GM19328 (cell line): ENCODE measurements around the gene VWA2.
"Not testable (repeated sequence)": the region's sequence is repeated elsewhere in the genome, so short reads cannot be mapped to it uniquely, and the experiment has no call there.

ENCODE experiments used
- ATAC-seq: cut with Tn5 transposase; IDR thresholded peaks from one replicate; pipeline ENCODE4 v1.9.1; 2021; ENCODE audit warnings: mild to moderate bottlenecking, moderate library complexity; ENCODE audit not compliant: unreplicated experiment

The VWA2 gene

DNA sequence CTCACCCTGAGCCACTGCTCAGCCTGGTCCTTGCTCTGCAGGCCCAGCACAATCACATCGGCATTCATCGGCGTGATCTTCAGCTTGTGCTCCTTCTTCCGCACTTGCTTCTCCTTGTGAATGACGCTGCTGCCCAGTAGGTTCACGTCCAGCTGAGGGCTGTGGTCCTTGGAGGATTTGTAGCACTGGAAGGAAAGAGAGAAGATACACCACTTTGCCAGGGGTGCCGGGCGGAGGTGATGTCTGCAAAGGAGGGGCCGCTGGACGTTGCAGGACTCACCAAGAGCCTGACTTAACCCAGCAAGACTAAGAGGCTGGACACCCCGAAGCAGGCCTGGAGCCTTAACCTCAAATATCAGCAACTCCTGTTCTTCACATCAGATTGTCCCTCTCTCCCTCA is 74.8 kb downstream of the VWA2 start:
- no peak for ATAC-seq

DNA sequence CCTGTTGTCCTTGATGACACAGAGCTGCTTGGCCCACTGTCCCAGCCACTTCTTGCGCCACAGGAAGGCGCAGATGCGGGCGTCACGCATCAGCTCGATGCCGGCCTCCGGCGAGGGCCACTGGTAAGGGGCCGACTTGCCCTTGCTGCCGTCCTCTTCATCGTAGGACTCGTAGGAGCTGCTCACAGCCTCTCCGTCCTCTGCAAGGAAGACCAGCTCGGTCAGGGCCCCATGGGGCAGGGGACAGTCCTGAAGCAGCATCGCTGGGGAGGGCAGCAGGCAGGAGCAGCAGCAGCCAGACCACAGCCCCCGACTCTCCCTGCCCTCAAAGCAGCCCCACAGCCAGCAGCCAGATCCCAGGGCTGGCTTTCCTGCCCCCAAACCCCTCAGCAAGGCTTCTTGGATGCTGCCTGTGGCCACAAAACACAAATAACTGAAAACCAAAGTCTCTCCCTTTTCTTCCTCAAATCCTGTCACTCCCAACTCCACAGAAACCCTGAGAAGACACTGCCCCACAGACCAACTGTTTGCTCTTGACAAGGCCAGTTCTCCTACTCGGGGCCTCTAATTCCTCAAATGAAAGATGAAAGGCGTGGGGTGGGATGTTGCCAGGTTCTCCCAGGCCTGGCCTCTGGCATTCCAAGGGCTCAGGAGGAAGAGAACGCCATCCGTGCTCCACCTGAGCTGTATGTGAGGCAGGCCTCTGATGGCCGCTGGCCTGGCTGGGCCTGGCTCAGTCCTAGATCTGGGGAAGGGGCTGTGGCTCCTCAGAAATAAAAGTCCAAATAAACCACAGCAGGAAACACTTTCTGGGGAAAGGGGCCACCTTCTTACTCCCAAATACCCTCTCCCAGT is 76.7 kb downstream of the VWA2 start:
- no peak for ATAC-seq

DNA sequence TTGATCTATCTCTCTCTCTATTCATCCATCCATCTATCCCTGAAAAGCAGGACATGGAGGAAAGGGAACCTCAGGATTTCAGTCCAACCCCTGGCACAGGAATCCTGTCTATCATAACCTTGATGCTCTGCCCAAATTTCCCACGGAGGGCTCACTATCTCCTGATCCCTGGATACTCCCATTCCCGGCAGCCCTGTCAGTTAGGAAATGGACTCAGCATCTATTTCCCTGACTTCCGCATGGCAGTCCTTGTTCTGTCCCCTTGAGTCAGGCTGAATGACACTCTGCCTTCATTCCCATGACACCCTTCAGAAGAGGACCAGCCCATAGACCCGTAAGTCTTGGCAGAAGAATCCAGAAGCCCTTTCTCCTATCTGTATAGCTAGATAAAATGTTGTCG is 77.7 kb downstream of the VWA2 start:
- no peak for ATAC-seq

DNA sequence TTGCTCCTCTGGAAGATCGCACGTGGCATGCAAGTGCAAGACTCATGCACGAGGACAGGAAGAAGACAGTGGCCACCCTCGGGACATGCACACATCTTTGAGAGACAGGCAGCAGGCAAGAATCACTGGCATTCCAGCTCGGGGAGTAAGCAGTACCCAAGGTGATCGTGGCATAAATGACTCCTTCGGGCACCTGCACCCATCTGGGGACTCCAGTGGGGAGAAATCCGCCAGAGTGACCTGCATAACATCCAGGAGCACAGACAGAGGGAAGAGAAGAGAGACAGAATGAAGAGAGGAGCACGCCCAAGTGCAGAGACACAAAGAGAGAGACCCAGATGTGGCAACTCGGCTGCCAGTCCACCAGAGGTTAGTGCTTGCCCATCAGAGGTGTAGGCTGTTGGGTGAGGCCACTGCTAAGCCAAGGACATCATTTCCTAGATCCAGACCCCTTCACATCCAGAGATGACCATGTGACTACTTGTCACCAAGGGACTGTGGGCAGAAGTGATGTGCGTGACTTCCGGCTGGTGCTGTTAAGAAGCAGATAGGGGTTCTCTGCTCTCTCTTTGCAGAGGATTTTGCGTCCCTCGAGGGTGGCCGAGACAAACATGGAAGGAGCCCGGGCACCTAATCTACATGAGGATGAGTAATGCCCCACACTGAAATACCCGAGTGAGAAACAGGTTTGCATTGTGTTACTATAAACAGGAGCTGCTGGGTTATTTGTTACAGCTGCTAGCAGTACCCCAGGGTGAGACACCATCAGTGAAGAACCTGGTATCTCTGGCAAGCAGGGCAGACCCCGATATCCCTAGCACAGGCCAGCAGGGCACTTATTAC is 80.6 kb downstream of the VWA2 start:
- no peak for ATAC-seq

DNA sequence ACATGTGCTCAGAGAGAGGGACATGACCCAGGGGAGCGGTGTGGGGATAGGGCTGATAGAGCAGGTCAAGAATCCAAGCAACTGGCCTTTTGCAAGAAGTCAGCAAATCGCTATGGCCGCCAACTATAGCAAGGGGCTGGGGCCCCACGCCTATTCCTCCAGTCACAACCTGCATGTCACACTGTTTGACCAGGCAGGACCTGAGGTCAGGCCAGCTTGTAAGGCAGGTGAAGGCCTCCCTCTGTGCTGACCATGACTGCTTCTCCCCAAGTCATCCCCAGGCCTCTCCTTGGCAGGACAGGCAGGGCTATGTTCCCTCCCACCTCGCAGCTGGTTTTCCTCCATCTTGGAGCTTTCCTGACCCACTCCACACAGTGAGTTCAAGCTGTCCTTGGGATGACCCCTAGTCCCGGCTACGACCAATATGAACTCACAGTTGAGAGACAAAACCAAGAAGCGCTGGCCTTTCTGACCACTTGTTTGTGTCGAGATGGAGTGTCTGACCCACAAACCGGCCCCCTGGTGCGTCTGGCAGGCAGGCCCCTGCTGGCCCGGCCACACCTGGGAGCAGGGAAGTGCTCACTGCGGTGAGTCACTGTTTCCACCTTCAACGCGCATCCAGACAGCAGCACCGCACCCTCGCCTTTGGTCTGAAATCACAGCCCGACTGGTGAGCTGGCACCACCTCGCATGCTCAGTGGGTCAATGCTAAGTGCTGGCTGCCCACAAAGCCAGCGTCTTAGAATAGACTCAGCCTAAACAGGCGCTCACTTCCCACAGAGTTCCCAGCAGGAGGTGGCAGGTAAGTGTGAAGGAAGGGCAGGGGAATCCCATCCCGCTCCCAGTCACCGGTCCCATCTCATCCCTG is 81.4 kb downstream of the VWA2 start:
- ATAC-seq: no peak

DNA sequence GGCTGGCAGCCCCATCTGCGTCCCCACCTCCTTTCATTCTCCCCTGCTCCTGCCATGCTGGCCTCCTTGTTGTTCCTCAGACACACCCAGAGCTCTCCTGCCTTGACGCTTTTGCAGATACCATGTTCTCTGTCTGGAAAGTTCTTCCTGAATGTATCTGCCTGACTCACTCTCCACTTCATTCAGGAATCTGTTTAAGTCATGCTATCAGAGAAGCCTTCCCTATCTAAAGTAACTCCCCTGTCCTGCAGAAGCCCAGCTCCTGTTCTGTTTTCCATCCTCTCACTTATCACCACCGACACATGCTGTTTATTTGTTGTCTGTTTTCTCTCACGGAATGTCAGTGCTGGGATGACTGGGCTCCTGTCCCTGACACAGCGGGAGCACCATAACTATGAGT is 83.3 kb downstream of the VWA2 start:
- ATAC-seq: no peak

DNA sequence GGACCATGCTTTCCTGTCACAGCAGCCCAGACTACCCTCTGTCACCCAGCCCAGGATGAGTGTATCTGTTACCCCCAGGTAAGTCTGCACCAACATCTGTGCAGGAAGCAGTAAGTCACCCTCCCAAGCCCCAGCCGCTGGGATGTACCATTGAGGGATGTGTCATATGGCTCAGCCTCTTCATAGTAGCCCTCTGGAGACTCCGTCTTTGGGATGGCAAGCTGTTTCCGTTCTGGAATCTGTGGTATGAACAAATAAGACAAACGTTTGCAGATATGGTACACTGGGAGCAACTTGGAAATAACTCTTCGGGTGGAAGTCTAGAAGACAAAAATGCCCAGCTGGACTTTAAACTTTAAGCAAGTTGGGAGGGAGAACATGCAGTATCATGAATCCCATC is 84.0 kb downstream of the VWA2 start:
- ATAC-seq: no peak

DNA sequence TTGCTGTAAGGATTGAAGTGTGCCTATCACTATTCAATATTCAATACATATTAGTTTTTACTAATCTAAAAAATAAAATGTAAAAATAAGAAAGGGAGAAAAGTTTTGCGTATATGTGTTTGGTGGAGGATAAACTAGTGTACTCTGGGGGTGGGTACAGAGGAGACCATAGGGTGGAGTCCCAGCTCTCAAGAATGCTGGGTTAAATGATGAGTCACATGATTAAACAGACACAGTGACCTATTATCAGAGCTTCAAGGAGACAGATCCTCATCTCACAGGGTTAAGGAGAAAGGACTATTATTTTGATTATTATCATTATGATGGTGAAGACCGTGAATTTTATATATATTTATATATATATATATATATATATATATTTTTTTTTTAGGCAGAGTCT is 87.7 kb downstream of the VWA2 start:
- no peak for ATAC-seq

DNA sequence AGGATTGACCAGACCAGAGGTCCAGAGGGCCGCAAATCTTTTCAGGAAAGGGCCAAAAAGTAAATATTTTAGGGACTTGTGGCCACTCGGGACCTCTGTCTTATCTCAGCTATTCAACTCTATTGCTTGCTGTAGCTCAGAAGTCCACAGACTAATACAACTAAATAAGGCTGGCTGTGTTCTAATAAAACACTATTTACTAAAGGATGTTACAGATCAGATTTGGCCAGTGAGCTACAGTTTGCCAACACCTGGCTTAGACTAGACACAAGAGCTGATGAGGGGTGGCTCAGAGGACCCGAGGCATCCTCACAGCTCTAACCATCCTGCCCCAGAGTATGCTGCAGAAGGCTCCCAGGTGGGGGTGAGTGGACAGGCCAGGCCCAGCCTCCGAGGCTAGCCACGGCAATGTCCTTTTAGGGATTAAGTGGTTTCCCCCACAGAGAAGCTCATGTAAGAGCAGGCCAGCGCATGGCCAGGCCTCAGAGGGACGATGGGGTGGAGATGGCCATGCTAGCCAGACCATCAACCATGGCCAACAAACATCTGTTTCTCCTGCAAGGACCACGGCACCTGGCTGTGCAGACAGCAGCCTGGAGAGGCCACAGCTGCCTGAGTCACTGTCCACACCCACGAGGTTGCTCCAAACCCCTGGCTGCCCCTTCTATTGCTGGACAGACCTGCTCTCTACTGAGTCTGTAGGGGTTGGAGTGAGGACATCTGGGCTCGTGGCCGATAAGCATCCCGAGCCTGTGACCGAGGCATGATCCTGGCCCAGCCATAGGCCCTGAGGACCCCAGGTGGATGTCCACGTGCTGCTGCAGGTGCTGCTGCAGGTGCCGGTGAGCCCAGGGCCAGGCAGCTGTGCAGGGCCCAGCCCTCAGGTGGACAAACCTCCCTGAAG is 88.7 kb downstream of the VWA2 start:
- ATAC-seq: no peak

DNA sequence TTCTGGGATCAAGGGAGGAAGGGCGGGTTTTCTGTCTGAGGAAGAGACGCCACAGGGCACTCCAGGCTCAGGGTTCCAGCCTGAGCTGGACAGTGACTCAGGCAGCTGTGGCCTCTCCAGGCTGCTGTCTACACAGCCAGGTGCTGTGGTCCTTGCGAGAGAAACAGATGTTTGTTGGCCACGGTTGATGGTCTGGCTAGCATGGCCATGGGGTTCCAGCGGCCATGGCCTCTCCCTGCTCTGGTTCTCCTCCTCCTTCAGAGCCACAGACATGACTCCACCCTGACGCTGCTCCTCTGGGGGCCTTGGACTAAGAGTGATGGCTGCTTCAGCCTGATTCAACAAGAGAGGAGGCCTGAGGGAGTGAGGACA is 89.4 kb downstream of the VWA2 start:
- no peak for ATAC-seq

DNA sequence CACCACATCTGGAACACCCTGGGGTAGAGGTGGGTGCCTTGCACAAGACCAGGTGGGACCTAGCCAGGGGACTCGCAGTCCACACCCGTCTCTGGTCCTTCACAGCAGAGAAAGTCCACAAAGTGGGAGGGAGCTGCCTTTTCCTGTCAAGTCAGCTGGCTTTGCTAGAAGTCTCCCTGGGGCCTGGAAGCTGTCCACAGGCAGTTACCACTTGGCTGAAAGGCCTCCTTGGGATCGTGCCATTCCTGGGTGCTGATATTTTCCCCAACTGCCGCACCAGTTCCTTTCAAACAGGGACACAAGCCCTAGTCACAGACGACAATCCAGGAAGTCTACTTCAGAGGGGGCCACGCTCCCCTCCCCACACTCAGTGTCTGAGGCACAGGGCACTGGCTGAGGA is 89.8 kb downstream of the VWA2 start:
- no peak for ATAC-seq

DNA sequence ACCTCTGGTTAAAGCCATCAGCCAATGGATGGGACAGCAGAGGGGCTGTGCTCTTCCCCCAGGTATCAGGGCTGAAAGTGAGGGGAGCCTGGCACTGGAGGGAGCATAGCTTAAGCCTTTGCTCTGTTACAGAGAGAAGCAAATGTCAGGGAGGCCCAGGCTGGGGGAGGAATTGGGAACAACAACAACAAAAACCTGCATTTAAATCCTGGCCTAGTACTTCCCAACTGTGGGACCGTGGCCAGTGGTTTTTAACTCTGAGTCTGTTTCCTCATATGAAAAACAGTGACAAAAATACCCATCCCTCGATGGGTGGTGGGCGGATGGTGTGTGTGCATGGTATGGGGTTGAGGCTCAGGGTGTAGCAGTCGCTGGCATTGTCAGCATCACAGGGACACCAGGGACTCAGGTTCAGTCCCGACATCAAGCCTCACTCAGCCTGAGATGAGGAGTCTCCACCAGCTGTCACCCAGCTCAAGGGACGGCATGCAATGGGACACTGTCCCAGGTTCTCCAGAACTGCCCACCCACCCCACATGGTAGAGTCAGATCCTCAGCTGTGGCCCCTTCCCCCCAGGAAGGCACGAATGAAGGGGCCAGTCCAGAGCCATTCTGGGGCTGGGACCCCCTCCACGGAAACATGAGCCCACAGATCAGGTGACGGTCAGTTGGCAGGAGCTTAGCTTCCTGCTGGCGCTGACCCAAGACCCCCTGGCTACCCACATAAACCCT is 90.7 kb downstream of the VWA2 start:
- ATAC-seq: no peak

DNA sequence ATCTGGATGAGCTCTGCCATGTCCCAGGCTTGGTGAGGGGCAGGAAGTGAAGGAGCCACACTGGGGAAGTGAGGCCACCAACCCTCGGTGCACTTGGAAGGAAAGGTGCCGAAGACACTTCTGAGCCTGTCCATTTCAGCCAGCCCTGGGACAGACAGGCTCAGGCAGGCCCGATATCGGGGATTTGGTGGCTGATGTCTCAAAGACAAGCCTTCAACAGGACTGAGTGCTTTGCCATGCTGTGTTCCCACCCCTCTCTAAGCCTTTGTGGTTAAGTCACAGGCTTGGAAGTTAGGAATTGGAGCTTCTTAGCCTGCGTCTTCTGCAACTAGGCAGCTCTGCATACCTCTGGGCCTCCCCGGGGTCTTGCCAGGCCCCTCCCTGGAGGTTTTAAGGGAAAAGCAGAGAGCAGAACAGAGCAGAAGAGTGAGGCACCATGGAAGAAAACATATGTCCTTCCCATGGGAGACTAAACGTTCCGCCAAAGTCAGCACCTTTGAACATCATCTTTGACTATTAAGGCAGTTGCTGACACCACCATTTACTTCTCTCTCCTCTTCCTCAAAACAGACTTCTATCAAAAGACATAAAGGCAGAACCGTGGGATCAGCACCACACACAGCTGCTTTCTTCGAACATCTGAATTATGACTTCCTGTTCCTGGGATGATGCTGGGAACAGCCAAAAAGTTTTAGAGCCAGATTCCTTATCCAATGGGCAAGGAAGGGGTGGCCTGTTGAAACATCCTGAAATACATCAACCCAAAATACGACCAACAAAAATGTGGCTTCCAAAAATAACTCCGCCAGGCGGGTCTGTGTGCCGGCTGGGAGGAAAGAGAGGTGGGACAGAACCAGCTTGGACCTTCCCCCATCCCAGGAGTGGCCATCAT is 93.5 kb downstream of the VWA2 start:
- ATAC-seq: no peak

DNA sequence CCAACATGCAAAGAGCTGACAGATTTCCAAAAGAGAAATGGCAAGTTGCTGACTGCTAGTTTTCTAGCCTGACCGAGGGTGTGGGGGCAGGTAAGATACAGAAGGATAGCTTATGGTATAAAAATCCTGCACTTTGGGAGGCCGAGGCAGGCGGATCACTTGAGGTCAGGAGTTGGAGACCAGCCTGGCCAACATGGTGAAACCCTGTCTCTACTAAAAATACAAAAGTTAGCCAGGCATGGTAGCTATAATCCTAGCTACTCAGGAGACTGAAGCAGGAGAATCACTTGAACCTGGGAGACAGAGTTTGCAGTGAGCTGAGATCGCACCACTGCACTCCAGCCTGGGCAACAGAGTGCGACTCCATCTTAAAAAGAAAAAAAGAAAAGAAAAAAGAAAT is 94.4 kb downstream of the VWA2 start:
- ATAC-seq: not testable (repeated sequence)

DNA sequence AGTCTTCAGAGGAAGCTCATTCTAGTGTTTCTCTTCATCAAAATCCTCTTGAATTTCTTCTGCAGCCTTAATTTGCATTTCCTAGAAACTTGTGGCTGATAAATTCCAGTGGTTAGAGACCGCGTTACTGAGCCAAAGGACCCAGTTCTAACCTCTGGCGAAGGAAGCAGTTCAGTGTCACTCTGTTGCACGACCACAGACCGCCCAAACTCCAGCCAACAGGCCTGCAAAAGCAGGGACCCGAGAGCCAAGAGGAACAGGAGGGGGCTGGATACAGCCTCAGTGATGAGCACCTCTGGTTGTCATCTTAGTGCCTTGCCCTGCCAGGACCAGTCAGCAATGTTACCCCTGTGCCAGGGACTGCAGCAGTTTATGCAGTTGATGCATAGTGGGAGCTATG is 95.2 kb downstream of the VWA2 start:
- no peak for ATAC-seq

DNA sequence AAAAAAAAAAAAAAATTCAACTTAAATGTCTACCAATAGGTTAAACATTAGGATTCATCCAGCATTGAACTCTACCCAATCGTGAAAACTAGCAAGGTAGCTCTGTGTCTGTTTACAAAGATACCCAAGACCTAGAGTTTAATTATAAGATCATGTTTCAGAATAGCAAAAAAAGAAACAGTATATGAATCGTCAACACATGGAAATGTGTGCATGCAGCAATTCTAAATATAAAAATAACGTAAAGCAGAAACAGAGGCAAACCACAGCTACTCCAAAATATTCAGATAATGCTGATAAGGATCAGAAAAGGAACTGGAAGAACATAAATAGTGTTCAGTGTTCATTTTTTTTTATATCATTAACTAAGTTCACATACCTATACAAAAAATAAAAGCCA is 96.6 kb downstream of the VWA2 start:
- ATAC-seq: no peak

DNA sequence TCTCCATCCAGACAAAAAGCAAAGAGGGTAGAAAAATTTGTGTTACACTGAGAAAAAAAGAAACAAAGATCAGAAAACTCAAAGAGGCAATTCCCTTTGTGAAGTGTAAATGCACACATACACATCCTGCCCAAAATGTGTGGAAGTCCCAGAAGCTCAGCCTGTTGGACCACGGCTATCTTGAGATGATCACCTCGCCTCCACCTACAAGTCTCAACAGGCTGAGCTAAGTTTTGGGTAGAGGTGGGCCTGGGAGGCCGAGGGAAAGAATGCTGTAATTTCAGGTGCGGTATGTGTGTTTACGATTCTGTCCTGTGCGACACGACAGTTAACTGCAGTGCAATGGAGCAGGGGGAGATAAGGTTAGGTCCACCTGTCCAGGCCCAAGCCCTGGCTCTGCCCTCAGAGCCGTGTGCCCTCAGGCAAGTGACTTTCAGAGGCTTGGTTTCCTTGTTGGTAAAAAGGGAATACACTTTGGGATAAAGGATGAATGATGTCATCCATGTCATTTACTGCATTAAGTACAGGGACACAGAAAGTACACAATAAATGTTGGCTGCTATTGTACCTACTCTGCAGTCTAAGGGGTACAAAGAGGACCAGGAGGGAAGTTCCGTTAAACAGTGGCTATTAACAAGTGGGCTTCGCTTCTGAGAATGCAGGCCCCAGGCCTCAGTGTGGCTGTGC is 97.9 kb downstream of the VWA2 start:
- ATAC-seq: no peak
